ENCODE data around the gene MAP3K6. TPM values are rescaled to one million over a fixed set of nuclear protein-coding genes. Genes with fewer than 3 reads are reported as not detected.

Gene MAP3K6
- total RNA-seq, 1 experiment from 2014 or later, result 7.7 TPM

DNA sequence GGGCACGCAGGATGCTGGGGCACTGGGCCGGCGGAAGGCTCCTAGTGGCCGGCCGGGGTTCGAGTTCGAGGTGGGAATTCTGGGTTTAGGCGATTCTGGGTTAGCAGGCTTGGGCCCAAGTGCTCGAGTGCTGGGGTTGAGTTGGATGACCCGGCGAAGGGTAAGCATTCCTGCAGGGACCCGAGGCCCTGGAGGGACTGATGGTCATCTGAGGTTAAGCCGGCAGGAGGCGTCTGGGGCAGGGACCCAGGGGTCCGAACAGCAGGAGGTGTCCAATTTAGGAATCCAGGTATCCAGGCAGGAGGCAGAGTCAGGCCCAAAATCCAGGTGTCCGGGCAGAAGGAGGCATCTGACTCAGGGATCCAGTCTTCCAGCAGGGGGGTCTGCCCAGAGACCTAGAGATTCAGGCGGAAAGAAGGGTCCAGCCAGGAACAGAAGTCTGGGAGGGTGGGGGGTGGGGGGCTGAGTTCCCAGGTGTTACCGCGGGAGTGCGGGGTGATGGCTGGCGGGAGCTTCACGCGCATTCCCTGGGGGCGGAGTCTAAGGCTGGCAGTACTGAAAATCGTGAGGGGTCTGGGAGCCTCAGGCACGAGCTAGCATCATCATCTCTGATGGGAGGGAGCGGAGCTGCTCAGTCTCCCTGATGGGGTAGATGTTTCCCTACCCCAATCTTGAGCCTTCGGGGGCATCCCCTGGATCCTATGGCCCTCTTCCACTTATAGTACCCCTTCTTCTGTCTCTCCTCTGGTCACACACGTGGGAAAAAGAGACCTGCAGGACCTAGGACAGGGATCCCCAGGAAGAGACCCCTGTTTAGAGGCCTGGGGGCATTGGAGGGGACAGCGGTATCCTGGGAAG, 26.2 kb upstream of the MAP3K6 start:
- peak overlapping the region; percentile 36 for H3K4me2 ChIP-seq (ENCODE audit: insufficient read depth, insufficient read length, low read length)
- no peak overlapping the region for H2BK5ac ChIP-seq (ENCODE audit: insufficient read length, low read length)
- no peak overlapping the region for H2BK12ac ChIP-seq (ENCODE audit: insufficient read length, low read depth, low read length)
- peak overlapping the region; percentile 34; the same call in 1 of the 2 replicates for H3K14ac ChIP-seq (ENCODE audit: insufficient read depth, low read length)
- no peak overlapping the region for H4K91ac ChIP-seq (ENCODE audit: insufficient read length, low read depth, low read length)
- peaks cover 35 to 36% of the 10 kb centered on the region in 2 experiments for H3K4me1 Mint-ChIP-seq
- no peak overlapping the region for H3K27ac ChIP-seq (ENCODE audit: insufficient read length, low read depth, low read length)
- H3K9me3 Mint-ChIP-seq, result no peaks in the 10 kb centered on the region; a peak in 2 of 5 replicates
- no peak overlapping the region for H3K56ac ChIP-seq (ENCODE audit: insufficient read length, low read depth, low read length)
- H3K9me3 ChIP-seq (ENCODE audit: control insufficient read depth, low read depth, low read length), result no peaks in the 10 kb centered on the region
- no peak overlapping the region for H2AFZ ChIP-seq (ENCODE audit: low read length)
- H3K23ac ChIP-seq (ENCODE audit: insufficient read length, low read depth, low read length), result no peak overlapping the region
- no peak overlapping the region for H2BK120ac ChIP-seq (ENCODE audit: low read depth, low read length, poor library complexity, severe bottlenecking)
- H2AK5ac ChIP-seq (ENCODE audit: insufficient read length, low read length), result no peak overlapping the region
- H3K9ac ChIP-seq (ENCODE audit: extremely low read depth, insufficient read length, low read length), result peak overlapping the region; percentile 12
- H3K79me2 ChIP-seq (ENCODE audit: insufficient read depth, low read length), result no peaks in the 10 kb centered on the region
- H3K23me2 ChIP-seq (ENCODE audit: insufficient read length, low read depth, low read length, poor library complexity, severe bottlenecking), result peaks cover 4% of the 10 kb centered on the region
- peak overlapping the region in 2 of 3 experiments; percentile 52 to 94; a peak in 3 of 7 replicates for H3K27ac Mint-ChIP-seq
- H3K4me3 Mint-ChIP-seq, result peak overlapping the region; percentile 92 to 96
- H2BK15ac ChIP-seq (ENCODE audit: low read depth, low read length), result no peak overlapping the region
- H3K18ac ChIP-seq (ENCODE audit: insufficient read length, low read depth, low read length), result peak overlapping the region; percentile 24
- peaks cover 2% of the 10 kb centered on the region for H3K27me3 Mint-ChIP-seq (ENCODE audit: low read depth)
- TF ChIP-seq, protein P1, sequence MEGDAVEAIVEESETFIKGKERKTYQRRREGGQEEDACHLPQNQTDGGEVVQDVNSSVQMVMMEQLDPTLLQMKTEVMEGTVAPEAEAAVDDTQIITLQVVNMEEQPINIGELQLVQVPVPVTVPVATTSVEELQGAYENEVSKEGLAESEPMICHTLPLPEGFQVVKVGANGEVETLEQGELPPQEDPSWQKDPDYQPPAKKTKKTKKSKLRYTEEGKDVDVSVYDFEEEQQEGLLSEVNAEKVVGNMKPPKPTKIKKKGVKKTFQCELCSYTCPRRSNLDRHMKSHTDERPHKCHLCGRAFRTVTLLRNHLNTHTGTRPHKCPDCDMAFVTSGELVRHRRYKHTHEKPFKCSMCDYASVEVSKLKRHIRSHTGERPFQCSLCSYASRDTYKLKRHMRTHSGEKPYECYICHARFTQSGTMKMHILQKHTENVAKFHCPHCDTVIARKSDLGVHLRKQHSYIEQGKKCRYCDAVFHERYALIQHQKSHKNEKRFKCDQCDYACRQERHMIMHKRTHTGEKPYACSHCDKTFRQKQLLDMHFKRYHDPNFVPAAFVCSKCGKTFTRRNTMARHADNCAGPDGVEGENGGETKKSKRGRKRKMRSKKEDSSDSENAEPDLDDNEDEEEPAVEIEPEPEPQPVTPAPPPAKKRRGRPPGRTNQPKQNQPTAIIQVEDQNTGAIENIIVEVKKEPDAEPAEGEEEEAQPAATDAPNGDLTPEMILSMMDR (conservative IDR thresholded peaks at IDR 0.05), result peak; percentile 39; the same call in 2 of the 3 replicates
- peak; percentile 58 for DNase-seq
- H4K5ac ChIP-seq (ENCODE audit: insufficient read length, low read depth, low read length), result no peak overlapping the region
- peaks cover 2% of the 10 kb centered on the region for H3K4me1 ChIP-seq (ENCODE audit: insufficient read depth, low read length)
- H4K20me1 ChIP-seq (ENCODE audit: control insufficient read depth, insufficient read depth, insufficient read length), result no peaks in the 10 kb centered on the region
- no peak overlapping the region for H4K8ac ChIP-seq (replicated peaks; ENCODE audit: insufficient read length, low read depth, low read length)
- H3K4ac ChIP-seq (ENCODE audit: low read depth, low read length), result no peak overlapping the region; the same call in 1 of the 2 replicates
- H2BK20ac ChIP-seq (ENCODE audit: low read depth, low read length, poor library complexity, severe bottlenecking), result no peak overlapping the region
- H3T11ph ChIP-seq (ENCODE audit: low read length), result no peak overlapping the region
- no peaks in the 10 kb centered on the region for H3K27me3 ChIP-seq (ENCODE audit: insufficient read depth, low read length)
- WGBS (ENCODE audit: extremely low coverage, insufficient read length, low lambda C conversion rate), result no CpG with 5 or more reads among the region's 30 CpGs
- no peaks in the 10 kb centered on the region for H3K79me1 ChIP-seq (ENCODE audit: insufficient read depth, low read depth, low read length, poor library complexity, severe bottlenecking)
- H3K36me3 Mint-ChIP-seq (ENCODE audit: insufficient read depth in 1 of 3, low read depth in 3 of 3), result peaks cover 0 to 4% (median 3%) of the 10 kb centered on the region in 3 experiments; a peak in 2 of 7 replicates

Measured in H9 (cell line).